Glutamatergic neuron (in vitro differentiated cells): Measurements from ENCODE around the gene EAPP. TPM values are rescaled to one million over a fixed set of nuclear protein-coding genes. Genes with fewer than 3 reads are reported as not detected.
"Not testable (repeated sequence)": the region's sequence is repeated elsewhere in the genome, so short reads cannot be mapped to it uniquely, and the experiment has no call there.

ENCODE experiments used
- DNase-seq: peaks from one replicate; pipeline ENCODE4 v3.0.0; 2022
- H3K27ac Mint-ChIP-seq: one replicate; pipeline ENCODE4 v1.8.0; 2020; ENCODE audit warnings: mild to moderate bottlenecking, mixed read lengths, inconsistent platforms; ENCODE audit not compliant: unreplicated experiment
- H3K27me3 Mint-ChIP-seq: one replicate; pipeline ENCODE4 v1.8.0; 2020; ENCODE audit warnings: mild to moderate bottlenecking, moderate library complexity, mixed read lengths, inconsistent platforms; ENCODE audit not compliant: unreplicated experiment
- H3K36me3 Mint-ChIP-seq: one replicate; pipeline ENCODE4 v1.8.0; 2020; ENCODE audit warnings: mild to moderate bottlenecking, mixed read lengths, inconsistent platforms; ENCODE audit not compliant: unreplicated experiment
- H3K4me1 Mint-ChIP-seq: one replicate; pipeline ENCODE4 v1.8.0; 2020; ENCODE audit warnings: mild to moderate bottlenecking, low read depth, mixed read lengths, inconsistent platforms; ENCODE audit not compliant: unreplicated experiment
- H3K4me3 Mint-ChIP-seq: one replicate; pipeline ENCODE4 v1.8.0; 2020; ENCODE audit warnings: mild to moderate bottlenecking, mixed read lengths, inconsistent platforms; ENCODE audit not compliant: unreplicated experiment
- H3K9me3 Mint-ChIP-seq: one replicate; pipeline ENCODE4 v1.8.0; 2020; ENCODE audit warnings: mild to moderate bottlenecking, moderate library complexity, mixed read lengths, inconsistent platforms; ENCODE audit not compliant: unreplicated experiment
- CTCF ChIP-seq: fragments of 200-600 bp; sonication (generic); IDR thresholded peaks from one replicate; pipeline ENCODE4 v1.5.0; 2021; ENCODE audit not compliant: partially characterized antibody, unreplicated experiment
- total RNA-seq: library from RNA; stranded (reverse); fragmentation: NEBNext Ultra II Directional; extraction: Animal tissue kit (Norgen Biotek cat#: 25700); gene quantifications from one replicate; pipeline ENCODE4 v1.2.1, GENCODE V29; 2021; ENCODE audit not compliant: unreplicated experiment

EAPP gene
- total RNA-seq, 1 donor from 2014 or later = 33.2 TPM

- no peak overlapping the region for H3K27ac Mint-ChIP-seq
- H3K4me3 Mint-ChIP-seq = no peak overlapping the region
- no peak for DNase-seq
- H3K9me3 Mint-ChIP-seq = peaks cover 2% of the 10 kb centered on the region
- no peak for TF ChIP-seq CTCF
- H3K4me1 Mint-ChIP-seq = peaks cover 2% of the 10 kb centered on the region
- H3K36me3 Mint-ChIP-seq = peaks cover 17% of the 10 kb centered on the region
- no peaks in the 10 kb centered on the region for H3K27me3 Mint-ChIP-seq
Measured at GRCh38 chr14:34522496-34522895, 17.0 kb downstream of the EAPP start.

- not testable (repeated sequence) for H3K27me3 Mint-ChIP-seq, H3K9me3 Mint-ChIP-seq, DNase-seq, H3K4me3 Mint-ChIP-seq, H3K27ac Mint-ChIP-seq, H3K4me1 Mint-ChIP-seq
- H3K36me3 Mint-ChIP-seq = peaks cover 17% of the 10 kb centered on the region
Measured at GRCh38 chr14:34521071-34521470, 18.4 kb downstream of the EAPP start.

GRCh38 chr14:34520304-34520970 is 19.1 kb downstream of the EAPP start:
- not testable (repeated sequence) for H3K9me3 Mint-ChIP-seq, H3K4me1 Mint-ChIP-seq, H3K27ac Mint-ChIP-seq, DNase-seq, H3K27me3 Mint-ChIP-seq, H3K4me3 Mint-ChIP-seq
- peaks cover 17% of the 10 kb centered on the region for H3K36me3 Mint-ChIP-seq

GRCh38 chr14:34507884-34508283 is 31.6 kb downstream of the EAPP start:
- no peak for TF ChIP-seq CTCF
- DNase-seq = no peak
- no peaks in the 10 kb centered on the region for H3K36me3 Mint-ChIP-seq
- H3K27me3 Mint-ChIP-seq = no peaks in the 10 kb centered on the region
- no peak overlapping the region for H3K27ac Mint-ChIP-seq
- H3K4me3 Mint-ChIP-seq = no peak overlapping the region
- H3K9me3 Mint-ChIP-seq = peaks cover 2% of the 10 kb centered on the region
- no peaks in the 10 kb centered on the region for H3K4me1 Mint-ChIP-seq

- H3K36me3 Mint-ChIP-seq = no peaks in the 10 kb centered on the region
- H3K27ac Mint-ChIP-seq = no peak overlapping the region
- H3K9me3 Mint-ChIP-seq = peaks cover 2% of the 10 kb centered on the region
- no peaks in the 10 kb centered on the region for H3K4me1 Mint-ChIP-seq
- no peak for DNase-seq
- no peak overlapping the region for H3K4me3 Mint-ChIP-seq
- no peaks in the 10 kb centered on the region for H3K27me3 Mint-ChIP-seq
- no peak for TF ChIP-seq CTCF
Measured at GRCh38 chr14:34507459-34507858, 32.0 kb downstream of the EAPP start.

GRCh38 chr14:34505124-34505491 is 34.4 kb downstream of the EAPP start:
- not testable (repeated sequence) for H3K4me3 Mint-ChIP-seq, DNase-seq, H3K27me3 Mint-ChIP-seq, H3K4me1 Mint-ChIP-seq, H3K36me3 Mint-ChIP-seq, H3K27ac Mint-ChIP-seq, H3K9me3 Mint-ChIP-seq

- H3K27me3 Mint-ChIP-seq, H3K9me3 Mint-ChIP-seq, H3K4me1 Mint-ChIP-seq, H3K36me3 Mint-ChIP-seq, H3K27ac Mint-ChIP-seq, DNase-seq, H3K4me3 Mint-ChIP-seq: not testable (repeated sequence)
Measured at GRCh38 chr14:34504027-34504426, 35.5 kb downstream of the EAPP start.
